HG02840 (cell line): ENCODE data around the gene NTN4.
"Not testable (repeated sequence)": the region's sequence is repeated elsewhere in the genome, so short reads cannot be mapped to it uniquely, and the experiment has no call there.

Experiments used
- ATAC-seq: cut with Tn5 transposase; IDR thresholded peaks from one replicate; pipeline ENCODE4 v1.9.1; 2021; ENCODE audit warnings: mild to moderate bottlenecking, moderate library complexity, moderate number of reproducible peaks; ENCODE audit not compliant: unreplicated experiment, low FRiP score

The NTN4 gene

DNA sequence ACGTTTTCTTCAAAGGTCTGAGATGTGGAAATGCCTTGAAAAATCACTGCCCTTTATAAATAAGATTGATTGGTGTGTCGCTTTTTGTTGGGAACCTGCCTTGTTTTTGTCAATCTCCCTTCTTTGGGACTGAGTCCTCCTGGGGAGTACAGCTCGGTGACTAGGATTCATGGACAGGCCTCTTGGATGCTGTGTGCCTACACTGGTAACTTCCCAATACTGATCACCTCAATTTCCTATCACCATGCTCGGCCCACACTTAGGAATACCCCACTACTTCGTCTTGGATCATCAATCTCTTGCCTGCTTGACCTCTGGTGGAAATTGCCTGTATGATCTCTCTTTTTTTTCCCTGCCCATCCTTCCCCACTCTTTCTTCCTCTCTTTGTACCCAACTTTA, 34.2 kb downstream of the NTN4 start:
- no peak for ATAC-seq

DNA sequence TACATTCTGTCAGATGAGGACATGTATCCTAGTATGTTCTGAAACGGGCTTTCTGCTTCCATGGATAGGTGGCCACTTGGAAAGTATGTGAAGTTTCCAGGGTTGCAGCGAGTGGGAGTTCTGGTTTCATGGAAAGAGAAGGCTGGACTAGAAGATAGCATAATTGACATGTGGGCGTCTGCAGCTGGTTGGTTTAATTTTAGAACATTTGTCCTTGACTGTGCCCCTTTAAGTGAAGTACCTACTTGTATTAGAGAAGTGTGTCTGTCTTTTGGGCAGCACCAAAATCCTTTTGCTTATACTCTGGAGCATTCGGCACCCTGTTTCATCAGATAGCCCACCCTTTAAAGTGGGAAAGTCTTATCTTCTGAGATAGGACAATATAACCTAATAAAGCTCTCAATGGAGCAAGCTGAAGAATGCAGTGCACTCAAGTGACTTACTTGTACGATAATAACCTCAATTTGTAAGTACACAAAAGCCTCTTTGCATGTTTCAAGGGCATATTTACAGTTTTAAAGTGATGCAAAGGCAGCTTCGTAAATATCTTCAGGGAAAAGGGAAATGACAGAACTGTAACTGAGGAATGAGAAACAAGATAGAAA, 35.2 kb downstream of the NTN4 start:
- no peak for ATAC-seq

DNA sequence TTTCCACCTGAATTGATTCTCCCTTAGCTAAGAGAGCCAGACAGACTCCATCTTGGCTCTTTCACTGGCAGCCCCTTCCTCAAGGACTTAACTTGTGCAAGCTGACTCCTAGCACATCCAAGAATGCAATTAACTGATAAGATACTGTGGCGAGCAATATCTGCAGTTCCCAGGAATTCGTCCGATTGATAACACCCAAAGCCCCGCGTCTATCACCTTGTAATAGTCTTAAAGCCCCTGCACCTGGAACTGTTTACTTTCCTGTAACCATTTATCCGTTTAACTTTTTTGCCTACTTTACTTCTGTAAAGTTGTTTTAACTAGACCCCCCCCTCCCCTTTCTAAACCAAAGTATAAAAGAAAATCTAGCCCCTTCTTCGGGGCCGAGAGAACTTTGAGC, 44.5 kb downstream of the NTN4 start:
- not testable (repeated sequence) for ATAC-seq

DNA sequence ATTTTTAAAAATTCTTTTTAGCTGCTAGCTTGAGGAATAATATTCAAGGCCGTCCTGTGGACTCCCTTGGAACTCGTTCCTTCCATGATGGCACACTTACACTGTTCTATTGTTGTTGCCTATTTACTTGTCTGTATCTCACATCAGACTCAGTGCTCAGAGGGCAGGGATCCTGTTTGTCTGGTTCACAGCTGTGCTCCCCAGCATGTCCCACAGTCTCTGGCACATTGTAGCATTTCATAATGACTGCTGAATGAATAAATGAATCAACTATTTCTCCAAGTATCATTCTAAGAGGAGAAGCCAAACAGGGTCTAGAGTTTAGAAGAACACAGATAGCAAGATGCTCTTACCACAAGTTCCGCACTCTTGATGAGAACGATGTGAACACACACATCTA, 48.0 kb downstream of the NTN4 start:
- no peak for ATAC-seq

DNA sequence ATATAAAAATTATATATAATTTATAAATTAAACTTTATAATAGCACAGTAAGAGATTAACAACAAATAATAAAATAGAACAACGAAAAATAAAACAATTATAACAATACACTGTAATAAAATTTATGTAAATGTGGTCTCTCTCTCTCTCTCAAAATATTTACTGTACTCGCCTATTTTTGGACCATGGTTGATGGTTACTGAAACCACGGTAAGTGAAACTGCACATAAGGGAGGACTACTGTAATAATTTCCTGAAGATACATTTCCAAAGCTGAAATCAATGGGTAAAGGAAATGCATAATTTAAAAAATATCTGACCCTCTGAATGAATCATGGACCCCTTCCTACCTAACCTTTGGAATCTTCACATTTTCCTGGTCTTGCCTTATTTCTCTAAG, 48.9 kb downstream of the NTN4 start:
- ATAC-seq: no peak

DNA sequence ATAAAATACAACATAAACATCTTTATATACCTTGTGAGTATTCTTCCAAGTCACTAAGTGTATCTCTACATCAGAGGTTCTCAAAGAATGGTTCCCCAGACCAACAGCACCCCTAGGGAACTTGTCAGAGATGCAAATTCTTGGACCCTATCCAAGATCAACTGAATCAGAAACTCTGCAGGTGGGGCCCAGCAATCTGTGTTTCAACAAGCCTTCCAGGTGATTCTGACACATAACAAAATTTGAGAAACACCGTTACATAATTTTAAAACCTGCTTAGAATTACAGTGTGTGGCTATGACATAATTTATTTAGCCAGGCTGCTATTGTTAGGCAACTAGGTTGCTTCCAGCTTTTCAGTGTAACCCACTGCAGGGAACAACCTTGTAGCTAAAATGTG, 49.8 kb downstream of the NTN4 start:
- ATAC-seq: no peak

DNA sequence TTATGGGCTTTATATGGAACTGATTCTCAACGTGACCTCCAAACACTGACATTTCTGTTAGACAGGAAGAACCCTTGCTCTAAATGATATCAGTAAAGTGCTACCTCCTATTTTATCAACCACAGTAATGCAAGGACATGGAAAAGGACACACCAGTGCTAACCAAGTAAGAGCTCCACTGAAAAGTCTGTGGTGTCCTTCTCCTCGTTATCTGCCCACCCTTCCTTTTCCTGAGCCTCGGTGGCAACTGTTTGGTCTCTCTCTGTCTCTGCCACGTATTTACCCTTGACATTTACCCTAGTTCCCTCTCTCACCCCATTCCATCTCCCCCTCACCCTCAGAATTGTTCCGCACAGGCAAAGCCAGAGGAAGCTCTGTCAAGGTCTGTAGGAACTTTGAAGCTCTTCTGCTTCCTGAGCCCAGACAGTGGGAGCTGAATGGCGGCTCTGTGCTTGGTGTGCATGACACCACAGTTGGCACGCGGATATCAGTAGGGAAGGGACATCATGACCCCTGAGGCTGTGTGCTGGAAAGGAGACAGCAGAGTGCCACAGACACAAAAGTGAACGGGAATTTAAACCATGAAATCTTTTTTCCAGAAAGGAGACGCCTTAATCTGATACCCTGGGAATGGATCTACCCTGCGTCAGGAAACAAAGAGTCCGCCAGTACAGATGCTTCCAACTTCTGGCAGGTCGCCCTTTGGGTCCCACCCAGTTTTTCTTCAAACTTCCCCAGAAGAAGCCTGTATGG, 50.8 kb downstream of the NTN4 start:
- no peak for ATAC-seq

DNA sequence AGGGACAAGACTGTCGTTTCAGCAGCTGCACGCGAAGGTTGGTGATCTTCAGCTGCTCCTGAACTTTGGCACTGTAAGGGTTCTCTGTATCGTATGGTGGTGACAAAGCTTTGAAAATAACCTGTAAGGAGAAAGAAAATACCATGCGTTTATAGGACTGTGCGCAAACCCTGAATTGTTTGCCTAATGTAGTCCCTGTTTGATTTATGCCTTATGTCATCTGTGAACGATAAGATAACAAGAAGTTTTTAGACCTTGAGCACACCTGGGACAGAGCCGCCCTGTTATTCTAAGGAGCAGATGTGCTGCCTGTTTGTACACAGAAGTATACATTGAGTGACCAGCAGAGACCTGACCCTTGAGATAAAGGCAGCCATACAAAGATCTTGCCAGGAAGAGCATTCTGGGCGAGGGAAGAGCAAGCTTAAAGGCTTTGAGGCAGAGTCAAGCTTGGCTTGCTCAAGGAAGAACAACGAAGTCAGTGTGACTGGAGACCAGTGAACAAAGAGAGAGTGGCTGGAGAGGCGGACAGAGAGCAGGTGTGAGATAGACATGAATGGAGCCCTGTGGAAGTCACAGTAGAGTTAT, 52.4 kb downstream of the NTN4 start:
- no peak for ATAC-seq

DNA sequence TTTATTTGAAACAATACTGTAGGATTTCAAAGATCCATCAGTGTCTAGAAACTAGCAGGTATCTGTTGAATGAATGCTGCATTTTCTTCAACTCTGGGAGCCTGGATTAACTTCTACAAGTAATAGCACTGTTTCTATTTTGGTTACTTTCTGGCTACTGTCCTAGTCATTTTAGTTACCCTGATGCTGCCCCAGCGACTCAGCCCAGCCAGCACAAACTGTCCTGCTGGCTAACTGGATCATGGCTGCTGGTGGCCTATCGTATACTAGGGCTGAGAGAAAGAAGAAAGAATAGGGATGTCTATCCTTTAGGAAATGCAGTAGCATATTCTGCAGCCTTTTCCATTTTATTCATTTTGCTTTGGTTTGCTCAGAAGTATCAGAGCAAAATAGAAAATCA, 53.9 kb downstream of the NTN4 start:
- no peak for ATAC-seq

DNA sequence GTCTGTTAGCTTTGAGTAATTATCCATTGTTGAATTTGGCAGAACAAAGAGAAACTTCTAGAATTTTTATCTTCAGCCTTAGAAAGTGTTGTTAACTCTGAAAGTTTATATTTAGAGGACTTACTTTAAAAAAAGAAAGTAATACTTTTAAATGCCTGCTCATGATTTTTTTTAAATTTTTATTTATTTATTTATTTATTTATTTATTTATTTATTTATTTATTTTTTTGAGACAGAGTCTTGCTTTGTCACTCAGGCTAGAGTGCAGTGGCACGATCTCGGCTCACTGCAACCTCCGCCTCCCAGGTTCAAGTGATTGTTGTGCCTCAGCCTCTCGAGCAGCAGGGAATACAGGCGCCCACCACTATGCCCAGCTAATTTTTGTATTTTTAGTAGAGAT, 54.8 kb downstream of the NTN4 start:
- ATAC-seq: not testable (repeated sequence)

DNA sequence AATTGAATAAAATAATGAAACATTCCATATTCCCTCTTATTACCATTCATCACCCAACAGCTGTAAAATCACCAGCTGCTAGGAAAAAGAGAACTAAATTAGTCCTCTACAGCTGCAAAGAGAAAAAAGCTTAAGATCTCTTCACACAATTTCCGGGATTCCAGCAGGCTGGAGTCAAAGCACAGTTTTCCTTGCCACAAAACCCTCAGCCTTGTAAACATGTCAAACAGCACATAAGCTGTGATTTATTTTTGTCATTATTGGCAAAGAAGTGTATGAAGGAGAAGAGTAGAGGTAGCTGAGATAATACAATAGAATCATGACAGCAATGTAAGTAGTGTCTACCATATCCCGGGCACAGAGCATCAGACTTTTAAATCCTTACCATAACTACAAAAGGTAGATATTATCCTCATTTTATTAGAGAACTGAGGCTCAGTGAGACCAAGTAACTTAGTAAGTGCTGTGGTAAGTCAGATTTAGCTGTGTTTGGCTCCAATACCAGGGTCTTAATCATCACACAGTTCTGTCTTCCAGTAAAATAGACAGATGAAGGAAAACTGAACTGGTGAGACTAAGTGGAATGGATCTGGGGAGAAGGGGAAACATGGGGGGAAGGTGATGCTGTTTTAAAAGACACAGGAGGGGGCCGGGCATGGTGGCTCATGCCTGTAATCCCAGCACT, 57.3 kb downstream of the NTN4 start:
- no peak for ATAC-seq

DNA sequence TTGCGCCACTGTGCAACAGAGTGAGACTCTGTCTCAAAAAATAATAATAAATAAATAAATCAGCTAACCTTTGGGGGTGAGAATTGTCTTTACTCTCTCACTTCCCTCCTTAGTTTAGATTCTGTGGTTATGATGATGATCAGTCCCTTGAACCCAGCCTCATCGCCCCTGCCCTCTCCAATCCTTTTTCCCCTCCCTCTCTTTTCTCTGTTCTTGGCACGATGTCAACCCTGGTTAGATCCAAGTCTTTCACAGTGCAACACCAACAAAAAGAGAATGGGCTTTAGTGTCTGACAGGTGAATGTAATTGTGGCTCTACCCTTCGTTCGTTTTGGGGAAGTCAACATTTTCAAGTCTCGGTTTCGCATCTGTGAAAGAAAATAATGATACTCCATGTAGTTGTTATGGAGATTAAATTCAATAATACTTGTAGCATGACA, 59.0 kb downstream of the NTN4 start:
- ATAC-seq: no peak

DNA sequence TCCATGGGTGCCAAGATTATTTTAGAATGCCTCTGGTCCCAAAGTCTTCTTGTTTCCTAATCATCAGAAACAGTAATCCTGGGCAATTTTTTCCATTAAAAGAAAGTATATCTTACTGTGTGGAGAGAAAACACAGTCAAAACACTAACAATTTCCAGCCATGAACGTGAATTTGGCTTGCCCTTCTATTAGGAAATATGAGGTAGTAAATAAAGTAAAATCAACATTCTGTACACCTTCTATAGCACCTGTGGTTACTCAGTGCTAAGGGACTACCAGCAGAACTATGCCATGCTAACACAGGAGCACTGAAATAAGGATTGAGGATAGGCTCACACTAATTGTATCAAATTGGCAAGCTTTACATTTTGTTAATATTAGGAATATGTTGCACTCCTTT, 60.1 kb downstream of the NTN4 start:
- no peak for ATAC-seq

DNA sequence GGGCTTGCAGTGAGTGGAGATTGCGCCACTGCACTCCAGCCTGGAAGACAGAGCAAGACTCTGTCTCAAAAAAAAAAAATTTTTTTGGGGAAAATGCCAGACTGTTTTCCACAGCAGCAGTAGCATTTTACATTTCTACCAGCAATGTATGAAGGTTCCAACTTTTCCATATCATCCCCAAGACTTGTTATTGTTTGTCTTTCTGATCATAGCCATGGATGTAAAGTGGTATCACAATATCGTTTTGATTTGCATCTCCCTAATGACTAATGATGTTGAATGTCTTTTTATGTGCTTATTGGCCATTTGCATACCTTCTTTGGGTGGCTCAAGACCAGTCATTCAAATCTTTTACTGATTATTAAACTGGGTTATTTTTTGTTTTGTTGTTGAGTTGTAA, 63.7 kb downstream of the NTN4 start:
- no peak for ATAC-seq

DNA sequence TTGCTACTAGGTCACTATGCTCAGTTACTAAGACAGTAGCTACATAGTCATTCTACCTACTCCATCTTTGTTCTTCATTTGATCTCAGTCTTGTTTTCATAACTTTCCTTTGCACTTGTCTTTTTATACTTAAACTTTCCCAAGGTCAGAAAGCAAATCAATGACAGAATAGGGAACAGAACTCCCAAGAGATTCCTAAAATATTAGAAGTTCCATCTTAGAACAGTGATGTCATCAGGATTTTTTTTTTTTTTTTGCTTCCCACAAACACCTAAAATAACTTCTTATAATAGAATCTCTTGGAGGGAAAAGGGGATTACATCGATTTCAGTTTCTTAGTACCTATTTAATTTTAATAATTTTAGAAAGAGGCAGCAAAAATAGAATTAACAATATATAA, 65.8 kb downstream of the NTN4 start:
- no peak for ATAC-seq

DNA sequence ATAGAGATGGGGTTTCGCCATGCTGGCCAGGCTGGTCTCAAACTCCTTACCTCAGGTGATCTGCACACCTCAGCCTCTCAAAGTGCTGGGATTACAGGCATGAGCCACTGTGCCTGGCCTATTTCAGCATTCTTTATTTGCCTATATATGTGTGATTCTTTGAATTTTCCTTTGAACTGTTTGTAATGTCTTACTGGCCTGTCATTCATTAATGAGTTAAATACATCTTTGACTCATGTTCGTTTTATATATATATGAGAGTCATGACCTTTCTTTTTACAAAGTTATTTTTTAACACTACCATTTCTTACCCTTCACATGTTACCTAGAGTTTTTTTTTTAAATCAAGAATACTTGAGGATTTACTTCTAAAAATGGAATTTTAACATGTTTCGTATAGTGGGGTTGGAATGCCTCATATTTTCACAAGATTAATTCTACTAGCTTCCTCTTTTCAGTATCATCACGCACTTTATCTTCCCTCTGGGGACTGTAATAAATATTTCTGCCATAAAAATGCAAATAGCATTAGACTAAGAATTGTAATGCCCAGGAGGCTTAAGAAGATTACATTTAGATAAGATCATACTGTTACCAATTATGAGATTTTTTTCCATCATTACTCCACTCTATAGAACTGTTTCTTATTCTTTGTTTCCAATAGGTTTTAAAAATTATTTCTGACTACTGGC, 66.7 kb downstream of the NTN4 start:
- ATAC-seq: no peak

DNA sequence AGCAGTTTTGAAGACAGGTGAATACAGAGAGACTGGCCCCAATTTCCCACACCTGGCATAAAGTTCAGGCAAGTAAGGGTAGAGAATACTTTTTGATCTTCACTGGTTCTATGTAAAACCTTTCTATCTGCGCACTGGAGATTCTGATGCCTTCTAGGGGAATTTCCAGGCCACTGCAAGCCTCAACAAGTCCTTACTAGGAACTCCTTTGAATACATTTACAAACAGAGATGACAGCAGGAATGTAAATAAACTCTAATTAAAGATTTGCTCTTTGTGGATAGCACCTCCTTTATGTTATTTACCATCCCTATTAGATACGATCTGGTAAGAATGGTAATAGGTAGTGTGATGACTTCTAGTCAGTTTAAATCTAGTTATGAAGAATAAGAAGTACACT, 69.2 kb downstream of the NTN4 start:
- no peak for ATAC-seq

DNA sequence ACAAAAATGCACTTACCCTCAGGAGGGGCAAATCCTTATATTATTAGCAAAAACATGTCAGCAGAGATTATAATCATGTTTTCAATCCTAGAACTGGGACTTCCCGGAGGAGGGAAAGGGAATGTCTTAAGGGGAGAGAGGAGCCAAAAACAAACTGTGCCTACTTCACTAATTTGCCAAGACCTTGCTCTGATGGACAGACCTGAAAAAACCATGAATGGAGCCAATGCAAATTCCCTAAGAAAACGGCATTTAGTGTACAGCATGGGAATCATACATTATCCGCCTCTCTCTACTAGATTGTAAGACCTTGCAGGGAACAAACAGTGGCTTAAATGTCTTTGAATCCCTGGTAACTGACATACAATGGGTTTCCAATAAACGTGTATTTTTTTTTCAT, 70.4 kb downstream of the NTN4 start:
- no peak for ATAC-seq

DNA sequence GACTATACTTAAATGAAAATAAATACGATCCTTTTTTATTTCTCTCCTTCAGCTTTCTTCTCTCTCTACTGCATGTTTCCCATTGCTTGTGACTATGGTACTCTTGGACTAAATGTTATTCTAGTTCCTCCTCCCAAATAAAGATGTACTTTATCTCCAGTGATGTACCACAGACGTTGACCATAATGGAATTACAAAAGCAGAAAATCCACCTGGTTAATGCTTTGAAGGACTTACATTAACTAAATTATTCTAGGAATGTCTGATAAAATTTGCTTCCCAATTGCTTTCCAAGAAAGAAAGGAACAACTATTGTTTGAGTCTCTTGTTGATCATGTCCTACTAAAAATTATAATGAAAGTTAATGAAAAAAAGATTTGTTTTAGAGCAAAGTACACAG, 71.8 kb downstream of the NTN4 start:
- no peak for ATAC-seq

DNA sequence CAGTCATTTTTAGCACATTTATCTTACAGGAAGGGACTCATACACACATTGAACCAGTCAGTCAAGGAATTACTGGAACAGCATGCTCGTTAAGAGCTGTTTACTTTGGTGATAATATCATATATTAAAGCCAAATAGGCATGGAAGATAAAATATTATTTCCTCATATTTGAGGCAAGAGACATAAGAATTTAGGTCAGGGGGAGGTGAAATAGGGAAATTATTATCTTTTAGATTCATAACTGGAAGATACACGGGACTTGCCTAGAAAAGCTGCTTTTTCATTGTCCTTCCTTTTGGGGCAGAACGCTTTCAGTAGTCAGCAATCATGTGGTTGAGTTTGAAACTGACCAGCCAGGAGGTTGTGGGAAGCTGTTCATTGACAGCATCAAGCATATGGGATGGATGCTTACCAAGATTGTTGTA, 72.5 kb downstream of the NTN4 start:
- no peak for ATAC-seq
